NK-92 treated with Interleukin-12 subunit alpha and Interleukin-12 subunit beta, amount 100 ng/mL, for 24 hours (cell line): ENCODE measurements around the gene MYL4.
"Not testable (repeated sequence)": the region's sequence is repeated elsewhere in the genome, so short reads cannot be mapped to it uniquely, and the experiment has no call there.

ENCODE experiments used
- DNase-seq: peaks from one replicate; lab custom pipeline; 2025; lab: John Stamatoyannopoulos, UW

Gene MYL4

GRCh38 chr17:47243737-47244598 is 34.8 kb downstream of the MYL4 start:
- no peak for DNase-seq

GRCh38 chr17:47244697-47245096 is 35.5 kb downstream of the MYL4 start:
- no peak for DNase-seq

- DNase-seq, result no peak
Observed at GRCh38 chr17:47246120-47246519, 37.0 kb downstream of the MYL4 start.

GRCh38 chr17:47250855-47251254 is 41.7 kb downstream of the MYL4 start:
- DNase-seq, result no peak

DNA sequence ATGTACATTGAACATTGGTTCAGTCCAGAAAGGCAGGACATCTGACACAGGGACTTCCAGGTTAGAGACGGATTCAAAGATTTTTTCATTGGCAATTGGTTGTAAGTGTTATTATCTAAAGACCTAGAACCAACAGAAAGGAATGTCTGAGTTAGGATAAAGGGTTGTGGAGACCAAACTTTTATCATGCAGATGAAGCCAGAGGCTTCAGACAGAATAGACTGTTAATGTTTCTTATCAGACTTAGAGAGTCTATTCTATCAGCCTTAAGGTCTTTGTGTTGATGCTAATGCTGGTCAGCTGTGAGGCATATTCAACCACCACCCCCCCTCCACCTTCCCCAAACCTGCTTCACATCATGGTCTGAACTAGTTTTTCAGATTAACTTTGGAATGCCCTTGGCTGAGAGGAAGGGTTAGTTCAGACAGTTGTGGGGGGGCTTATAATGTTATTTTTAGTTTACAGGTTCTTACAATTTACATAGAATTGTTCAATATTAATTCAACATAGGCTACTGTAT is 42.3 kb downstream of the MYL4 start:
- no peak for DNase-seq

GRCh38 chr17:47252209-47252608 is 43.1 kb downstream of the MYL4 start:
- no peak for DNase-seq

DNA sequence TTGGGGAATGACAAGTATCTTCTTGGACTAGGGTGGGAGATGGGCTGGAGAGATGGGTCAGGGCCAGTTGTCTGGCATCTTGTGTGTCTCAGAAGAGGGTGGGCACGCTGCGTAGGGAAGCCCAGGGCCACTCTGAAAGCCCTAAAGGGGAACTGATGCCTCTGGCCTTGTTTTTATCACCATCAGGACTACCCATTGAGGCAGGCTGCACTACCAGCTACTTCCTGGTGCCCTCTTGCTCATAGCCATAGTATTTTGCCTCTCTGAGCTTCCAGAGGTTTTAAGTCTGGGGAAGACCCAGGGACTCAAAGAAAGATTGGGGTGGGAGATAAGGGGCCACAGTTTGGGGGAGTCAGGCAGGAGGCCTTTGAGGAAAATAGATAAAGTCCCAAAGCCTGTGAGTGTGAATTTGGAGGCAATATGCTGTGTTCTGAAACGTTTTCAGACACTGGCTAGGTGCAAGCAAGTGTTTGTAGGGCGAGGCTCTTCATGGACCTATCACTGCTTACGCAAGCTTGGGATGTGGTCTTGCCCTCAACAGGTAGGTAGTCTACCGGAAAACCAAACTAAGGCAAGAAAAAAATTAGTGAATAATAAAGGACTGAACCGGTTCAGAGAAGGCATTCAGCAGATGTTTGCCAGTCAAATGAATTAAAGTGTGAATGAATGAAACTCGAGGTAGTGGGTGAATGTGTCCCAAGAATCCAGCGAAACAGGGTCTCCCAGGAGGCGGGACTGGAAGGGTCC is 43.8 kb downstream of the MYL4 start:
- no peak for DNase-seq

GRCh38 chr17:47253541-47254402 is 44.6 kb downstream of the MYL4 start, which contains the start of gene ITGB3:
Gene ITGB3, plus strand, starts transcription at chr17:47253827. Its CDS starts 35 bp downstream, at chr17:47253862.
- DNase-seq, result no peak

- DNase-seq, result no peak
Observed at GRCh38 chr17:47254403-47254943, 45.3 kb downstream of the MYL4 start.

GRCh38 chr17:47257651-47258339 is 48.6 kb downstream of the MYL4 start:
- no peak for DNase-seq

- no peak for DNase-seq
Observed at GRCh38 chr17:47262586-47262985, 53.4 kb downstream of the MYL4 start.

- no peak for DNase-seq
Observed at GRCh38 chr17:47264166-47264565, 55.0 kb downstream of the MYL4 start.

GRCh38 chr17:47265983-47266541 is 56.9 kb downstream of the MYL4 start:
- DNase-seq, result no peak

GRCh38 chr17:47266782-47267181 is 57.6 kb downstream of the MYL4 start:
- DNase-seq, result no peak

- no peak for DNase-seq
Observed at GRCh38 chr17:47267354-47267828, 58.2 kb downstream of the MYL4 start.

DNA sequence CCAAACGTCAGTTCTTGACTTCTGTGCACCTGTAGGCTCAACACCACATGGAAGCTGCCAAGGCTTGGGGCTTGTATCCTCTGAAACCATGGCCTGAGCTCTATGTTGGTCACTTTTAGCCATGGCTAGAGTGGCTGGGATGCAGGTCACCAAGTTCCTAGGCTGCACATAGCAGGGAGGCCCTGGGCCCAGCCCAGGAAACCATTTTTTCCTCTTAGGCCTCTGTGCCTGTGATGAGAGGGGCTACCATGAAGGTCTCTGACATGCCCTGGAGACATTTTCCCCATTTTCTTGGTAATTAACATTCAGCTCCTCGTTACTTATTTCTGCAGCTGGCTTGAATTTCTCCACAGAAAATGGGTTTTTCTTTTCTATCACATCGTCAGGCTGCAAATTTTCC is 59.8 kb downstream of the MYL4 start:
- not testable (repeated sequence) for DNase-seq

DNA sequence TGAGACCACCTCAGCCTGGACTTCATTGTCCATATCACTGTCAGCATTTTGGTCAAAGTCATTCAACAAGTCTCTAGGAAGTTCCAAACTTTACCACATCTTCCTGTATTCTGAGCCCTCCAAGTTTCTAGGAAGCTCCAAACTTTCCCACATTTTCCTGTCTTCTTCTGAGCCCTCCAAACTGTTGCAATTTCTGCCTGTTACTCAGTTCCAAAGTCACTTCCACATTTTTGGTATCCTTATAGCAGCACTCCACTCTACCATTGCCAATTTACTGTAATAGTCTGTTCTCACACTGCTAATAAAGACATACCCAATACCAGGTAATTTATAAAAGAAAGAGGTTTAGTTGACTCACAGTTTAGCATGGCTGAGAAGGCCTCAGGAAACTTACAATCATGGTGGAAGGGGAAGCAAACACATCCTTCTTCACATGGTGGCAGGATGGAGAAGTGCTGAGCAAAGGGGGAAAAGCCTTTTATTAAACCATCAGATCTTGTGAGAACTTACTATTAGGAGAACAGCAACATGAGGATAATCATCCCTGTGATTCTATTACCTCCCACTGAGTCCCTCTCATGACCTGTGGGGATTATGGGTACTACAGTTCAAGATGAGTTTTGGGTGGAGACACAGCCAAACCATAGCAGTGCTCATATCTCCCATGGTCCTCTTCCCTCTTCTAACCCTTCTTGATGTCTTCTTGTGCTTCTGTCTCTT is 60.6 kb downstream of the MYL4 start:
- not testable (repeated sequence) for DNase-seq

DNA sequence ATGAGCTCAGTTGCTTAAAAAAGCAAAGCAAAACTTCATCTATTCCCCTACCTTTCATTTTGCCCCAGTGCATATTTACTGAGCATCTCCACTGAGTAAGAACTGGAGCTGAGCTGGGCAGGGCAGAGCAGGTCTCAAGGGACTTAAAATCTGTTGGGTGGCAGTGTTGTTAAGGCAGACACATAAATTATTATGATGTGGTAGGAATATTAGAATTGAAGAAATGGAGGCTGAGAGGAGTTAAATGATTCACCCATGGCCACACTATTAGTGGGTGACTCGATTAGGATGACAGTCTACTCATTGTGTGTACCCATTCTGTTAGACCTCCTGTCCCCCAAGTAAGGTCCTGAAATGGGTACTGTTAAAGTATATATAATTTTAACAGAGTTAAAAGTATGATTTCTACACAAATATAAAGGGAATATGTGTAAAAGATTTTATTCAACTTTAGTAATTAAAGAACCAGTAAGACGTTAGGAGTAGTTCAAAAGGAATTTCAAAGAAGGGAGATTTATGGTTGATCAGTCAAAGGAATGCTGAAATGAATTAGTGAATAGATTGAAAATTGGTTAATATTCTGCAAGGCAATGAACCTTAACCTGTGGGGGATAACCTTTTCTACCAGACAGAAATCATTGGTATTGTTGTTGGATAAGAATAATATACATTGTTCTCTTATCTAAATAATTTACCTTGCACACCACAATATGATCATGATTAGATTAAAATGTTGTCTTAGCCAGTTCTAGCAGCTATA is 62.0 kb downstream of the MYL4 start:
- no peak for DNase-seq

DNA sequence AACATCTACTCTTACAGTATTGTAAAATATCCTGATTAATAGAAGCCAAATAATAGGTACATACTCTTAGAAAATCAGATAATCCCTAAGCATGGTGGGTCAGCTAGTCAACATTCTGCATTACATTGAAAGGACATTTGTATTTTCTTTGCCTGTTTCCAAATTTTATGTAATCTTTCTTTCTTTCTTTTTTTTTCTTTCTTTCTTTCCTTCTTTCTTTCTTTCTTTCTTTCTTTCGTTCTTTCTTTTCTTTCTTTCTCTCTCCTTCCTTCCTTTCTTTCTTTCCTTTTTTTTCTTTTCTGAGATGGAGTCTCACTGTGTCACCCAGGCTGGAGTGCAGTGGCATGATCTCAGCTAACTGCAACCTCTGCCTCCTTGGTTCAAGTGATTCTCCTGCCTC is 63.3 kb downstream of the MYL4 start:
- DNase-seq, result no peak
